Mucosa of rectum (tissue), 2 donors: Measurements from ENCODE around the gene HLA-DRB5.
"Not testable (repeated sequence)": the region's sequence is repeated elsewhere in the genome, so short reads cannot be mapped to it uniquely, and the experiment has no call there.

Experiments used
- H3K27ac ChIP-seq, 2 donors: one replicate each; pipeline ENCODE4 v1.7.0; 2013; ENCODE audit warnings: inconsistent platforms in 2 of 2, low read depth in 2 of 2, low read length in 2 of 2
- H3K27me3 ChIP-seq, 2 donors: one replicate each; pipeline ENCODE4 v1.7.0; 2013; ENCODE audit warnings: low read length in 2 of 2; ENCODE audit not compliant: control insufficient read depth in 2 of 2, insufficient read depth in 2 of 2
- H3K36me3 ChIP-seq, 2 donors: one replicate each; pipeline ENCODE4 v1.7.0; 2013; ENCODE audit warnings: low read length in 2 of 2; ENCODE audit not compliant: control insufficient read depth in 2 of 2, insufficient read depth in 2 of 2
- H3K4me1 ChIP-seq, 2 donors: one replicate each; pipeline ENCODE4 v1.7.0; 2013; ENCODE audit warnings: low read length in 2 of 2, mild to moderate bottlenecking in 1 of 2; ENCODE audit not compliant: control insufficient read depth in 2 of 2, insufficient read depth in 2 of 2
- H3K4me3 ChIP-seq, 2 donors: one replicate each; pipeline ENCODE4 v1.7.0; 2013; ENCODE audit warnings: low read length in 2 of 2
- H3K9ac ChIP-seq, 2 donors: one replicate each; pipeline ENCODE4 v1.7.0; 2013; ENCODE audit warnings: low read length in 2 of 2, low read depth in 1 of 2, mild to moderate bottlenecking in 1 of 2
- H3K9me3 ChIP-seq, 2 donors: one replicate each; pipeline ENCODE4 v1.7.0; 2013; ENCODE audit warnings: low read length in 2 of 2; ENCODE audit not compliant: control insufficient read depth in 2 of 2
- donor health status: healthy.
- donor health status: Normal muscosa, but diverticular disease.

HLA-DRB5 gene

DNA sequence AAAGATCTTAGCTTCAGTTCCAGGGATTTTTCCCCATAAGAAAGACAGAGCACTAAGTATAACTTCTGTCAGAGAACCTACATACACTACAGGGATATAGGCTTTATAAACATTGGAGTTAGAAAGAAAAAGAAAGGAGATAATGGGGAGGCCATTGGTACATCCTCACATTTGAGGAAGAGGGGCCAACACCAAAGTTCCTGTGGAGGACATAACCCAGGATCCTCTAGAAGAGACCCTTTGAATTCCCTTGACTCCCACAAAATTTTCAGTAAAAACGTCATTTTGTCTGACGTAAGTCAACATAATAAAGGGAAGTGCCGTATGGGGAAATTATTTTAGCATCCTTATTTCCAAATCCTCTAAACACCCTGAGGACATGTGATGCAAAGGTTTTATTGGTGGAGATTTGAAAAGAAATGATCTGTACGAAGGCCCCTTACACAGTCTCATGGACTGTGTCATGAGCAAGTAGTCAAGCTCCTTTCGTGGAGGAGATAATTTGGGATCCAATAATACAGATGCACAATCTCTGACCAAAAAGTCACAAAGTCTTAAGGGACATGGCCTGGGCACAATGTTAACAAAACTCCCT lies 57.2 kb downstream of the HLA-DRB5 start:
- no peaks in the 10 kb centered on the region for H3K4me1 ChIP-seq
- H3K27me3 ChIP-seq, result no peaks in the 10 kb centered on the region

DNA sequence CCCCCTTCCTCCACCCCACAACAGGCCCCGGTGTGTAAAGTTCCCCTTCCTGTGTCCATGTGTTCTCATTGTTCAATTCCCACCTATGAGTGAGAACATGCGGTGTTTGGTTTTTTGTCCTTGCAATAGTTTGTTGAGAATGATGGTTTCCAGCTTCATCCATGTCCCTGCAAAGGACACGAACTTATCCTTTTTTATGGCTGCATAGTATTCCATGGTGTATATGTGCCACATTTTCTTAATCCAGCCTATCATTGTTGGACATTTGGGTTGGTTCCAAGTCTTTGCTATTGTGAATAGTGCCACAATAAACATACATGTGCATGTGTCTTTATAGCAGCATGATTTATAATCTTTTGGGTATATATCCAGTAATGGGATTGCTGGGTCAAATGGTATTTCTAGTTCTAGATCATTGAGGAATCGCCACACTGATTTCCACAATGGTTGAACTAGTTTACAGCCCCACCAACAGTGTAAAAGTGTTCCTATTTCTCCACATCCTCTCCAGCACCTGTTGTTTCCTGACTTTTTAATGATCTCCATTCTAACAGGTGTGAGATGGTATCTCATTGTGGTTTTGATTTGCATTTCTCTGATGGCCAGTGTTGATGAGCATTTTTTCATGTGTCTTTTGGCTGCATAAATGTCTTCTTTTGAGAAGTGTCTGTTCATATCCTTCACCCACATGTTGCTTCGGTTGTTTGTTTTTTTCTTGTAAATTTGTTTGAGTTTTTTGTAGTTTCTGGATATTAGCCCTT lies 62.2 kb downstream of the HLA-DRB5 start:
- H3K4me3 ChIP-seq, H3K27ac ChIP-seq, H3K9ac ChIP-seq, H3K27me3 ChIP-seq, H3K4me1 ChIP-seq, H3K36me3 ChIP-seq, H3K9me3 ChIP-seq: not testable (repeated sequence)

More for the DNA sequence above, 57.2 kb downstream of the HLA-DRB5 start:
- Histone ChIP-seq H3K9me3 (peaks cover 0 to 1% of the 10 kb centered on the region in 2 donors), H3K4me3 (peak overlapping the region in 1 of 2 donors; percentile 37), H3K27ac (peak overlapping the region in 1 of 2 donors; percentile 67), H3K36me3 (no peaks in the 10 kb centered on the region), H3K9ac (no peak overlapping the region)
